Hindlimb muscle (tissue), 1 donor: ENCODE data around the gene KRT17. TPM values are rescaled to one million over a fixed set of nuclear protein-coding genes. Genes with fewer than 3 reads are reported as not detected.

Source experiments
- polyA plus RNA-seq: library from polyadenylated mRNA; unstranded; fragments of 120-200 nt; gene quantifications from one replicate; pipeline ENCODE4 v1.2.1, GENCODE V29; 2013; ENCODE audit not compliant: insufficient read length

KRT17 gene
- polyA plus RNA-seq, 1 donor = 13.9 TPM

Other genes with a start within 250 kb of the KRT17 start
- gene KRT34, start 242.3 kb downstream of the KRT17 start, polyA plus RNA-seq = not detected
- 2.3 TPM for gene KRT31, start 227.0 kb downstream of the KRT17 start, polyA plus RNA-seq
- gene KRT37, start 200.0 kb downstream of the KRT17 start, polyA plus RNA-seq = not detected
- not detected for gene KRT38, start 183.6 kb downstream of the KRT17 start, polyA plus RNA-seq
- gene KRT32, start 157.2 kb downstream of the KRT17 start, polyA plus RNA-seq = not detected
- not detected for gene KRT35, start 143.4 kb downstream of the KRT17 start, polyA plus RNA-seq
- not detected for gene KRT36, start 134.7 kb downstream of the KRT17 start, polyA plus RNA-seq
- gene KRT13, start 119.0 kb downstream of the KRT17 start, polyA plus RNA-seq = 1.9 TPM
- gene KRT15, start 105.7 kb downstream of the KRT17 start, polyA plus RNA-seq = 3.2 TPM
- 1.2 TPM for gene KRT19, start 96.3 kb downstream of the KRT17 start, polyA plus RNA-seq
- not detected for gene KRT9, start 52.5 kb downstream of the KRT17 start, polyA plus RNA-seq
- 2.5 TPM for gene KRT14, start 37.7 kb downstream of the KRT17 start, polyA plus RNA-seq
- 0.23 TPM for gene KRT16, start 11.8 kb downstream of the KRT17 start, polyA plus RNA-seq
- gene EIF1, start 64.3 kb upstream of the KRT17 start, polyA plus RNA-seq = 836 TPM
- gene GAST, start 87.8 kb upstream of the KRT17 start, polyA plus RNA-seq = not detected
- 0.05 TPM for gene HAP1, start 110.1 kb upstream of the KRT17 start, polyA plus RNA-seq
- gene JUP, start 162.1 kb upstream of the KRT17 start, polyA plus RNA-seq = 46.2 TPM
- gene P3H4, start 187.4 kb upstream of the KRT17 start, polyA plus RNA-seq = 31.4 TPM
- 104 TPM for gene FKBP10, start 188.4 kb upstream of the KRT17 start, polyA plus RNA-seq
- gene NT5C3B, start 211.7 kb upstream of the KRT17 start, polyA plus RNA-seq = 31.5 TPM
- gene KLHL10, start 213.2 kb upstream of the KRT17 start, polyA plus RNA-seq = 0.15 TPM
- 6.6 TPM for gene KLHL11, start 240.8 kb upstream of the KRT17 start, polyA plus RNA-seq